ACC112 (cell line): Measurements from ENCODE around the gene HUNK.

Experiments
- H2AFZ ChIP-seq: fragments of 200-600 bp; sonication (generic); one replicate; pipeline ENCODE4 v1.6.0; 2017; ENCODE audit warnings: antibody characterized with exemption, low read length; ENCODE audit not compliant: unreplicated experiment
- H3K27ac ChIP-seq: fragments of 200-600 bp; sonication (generic); 2 replicates; pipeline ENCODE4 v1.5.1; 2014; ENCODE audit warnings: low read depth, mild to moderate bottlenecking, antibody characterized with exemption, low read length, moderate library complexity
- H3K27me3 ChIP-seq: fragments of 200-600 bp; sonication (generic); 2 replicates; pipeline ENCODE4 v1.6.1; 2014; ENCODE audit warnings: mild to moderate bottlenecking, antibody characterized with exemption, low read length, moderate library complexity, mixed read lengths; ENCODE audit not compliant: insufficient read depth
- H3K36me3 ChIP-seq: fragments of 200-600 bp; sonication (generic); 2 replicates; pipeline ENCODE4 v1.6.1; 2016; ENCODE audit warnings: mild to moderate bottlenecking, antibody characterized with exemption, low read length, moderate library complexity, mixed read lengths; ENCODE audit not compliant: insufficient read depth
- H3K4me1 ChIP-seq: fragments of 200-600 bp; sonication (generic); one replicate; pipeline ENCODE4 v1.6.1; 2016; ENCODE audit warnings: low read length, mixed read lengths; ENCODE audit not compliant: insufficient read depth, unreplicated experiment, control insufficient read depth
- H3K4me3 ChIP-seq: fragments of 200-600 bp; sonication (generic); 2 replicates; pipeline ENCODE4 v1.5.1; 2014; ENCODE audit warnings: mild to moderate bottlenecking, low read depth, low read length
- H3K79me2 ChIP-seq: fragments of 200-600 bp; sonication (generic); one replicate; pipeline ENCODE4 v1.6.0; 2016; ENCODE audit warnings: low read length; ENCODE audit not compliant: control insufficient read depth, unreplicated experiment, insufficient read depth

HUNK gene

DNA sequence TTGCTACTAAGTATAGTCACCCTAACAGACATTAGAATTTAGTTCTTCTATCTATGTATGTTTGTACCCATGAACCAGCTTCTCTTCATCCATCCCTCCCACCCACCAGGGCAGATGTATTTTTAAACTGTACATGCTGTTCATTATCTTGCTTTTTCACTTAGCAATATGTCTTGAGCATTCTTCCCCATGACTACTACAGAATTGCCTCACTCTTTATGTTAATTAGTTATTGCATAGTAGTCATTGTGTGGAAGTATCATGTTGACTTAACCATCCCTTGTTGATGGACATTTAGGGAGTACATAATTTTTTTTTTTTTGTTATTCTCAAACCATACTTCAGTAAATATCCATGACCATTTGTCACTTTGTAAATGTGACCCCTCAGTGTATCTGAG, 9.9 kb downstream of the HUNK start:
- H3K36me3 ChIP-seq = no peaks in the 10 kb centered on the region
- H3K79me2 ChIP-seq = no peaks in the 10 kb centered on the region
- H3K27ac ChIP-seq = no peak overlapping the region
- no peak overlapping the region for H3K4me3 ChIP-seq
- peaks cover 22% of the 10 kb centered on the region; the same call in 1 of the 2 replicates for H3K27me3 ChIP-seq
- H3K4me1 ChIP-seq = no peaks in the 10 kb centered on the region
- H2AFZ ChIP-seq = no peak overlapping the region

DNA sequence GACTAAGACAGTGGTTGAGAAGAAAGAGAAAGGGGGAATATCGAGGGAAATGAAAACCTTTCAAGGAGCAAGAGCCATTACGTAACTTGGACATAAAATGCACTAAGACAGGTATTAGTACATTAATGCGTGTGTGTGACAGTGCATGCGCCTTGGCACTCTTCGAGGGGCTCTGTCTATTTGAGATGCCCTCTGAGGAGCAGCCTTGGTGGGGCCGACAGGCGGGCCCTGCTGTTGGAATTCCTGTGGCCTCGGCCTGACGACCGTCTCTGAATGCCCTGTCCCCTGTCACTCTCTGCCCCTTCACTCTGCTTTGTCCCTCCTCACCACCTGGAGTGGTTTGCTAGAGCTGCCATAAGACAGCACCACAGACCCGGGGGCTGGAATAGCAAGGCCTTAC, 12.3 kb downstream of the HUNK start:
- Histone ChIP-seq H3K27me3 (peaks cover 17% of the 10 kb centered on the region; the same call in 1 of the 2 replicates), H3K79me2 (no peaks in the 10 kb centered on the region), H3K4me1 (no peaks in the 10 kb centered on the region), H3K27ac (no peak overlapping the region), H2AFZ (no peak overlapping the region), H3K36me3 (no peaks in the 10 kb centered on the region), H3K4me3 (no peak overlapping the region)

DNA sequence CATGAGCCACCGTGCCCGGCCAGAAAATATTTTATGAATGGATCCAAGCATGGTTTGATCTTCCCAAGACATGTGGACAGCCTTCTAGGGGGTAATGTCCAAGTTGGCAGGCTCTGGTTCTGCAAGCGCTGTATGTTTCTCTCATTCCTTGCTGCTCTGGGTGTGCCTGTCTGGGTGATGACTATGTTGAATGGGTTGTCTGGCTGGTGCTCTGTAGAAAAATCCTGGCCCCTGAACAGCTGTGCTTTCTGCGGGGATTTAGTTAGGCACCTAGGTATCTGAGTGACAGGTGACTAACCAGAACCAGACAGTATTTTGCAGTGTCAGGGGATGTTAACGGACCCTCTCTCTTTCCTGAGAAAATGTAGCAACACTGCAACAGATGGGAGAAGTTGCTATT, 14.1 kb downstream of the HUNK start:
- no peak overlapping the region for H3K27ac ChIP-seq
- H3K27me3 ChIP-seq = peaks cover 17% of the 10 kb centered on the region; the same call in 1 of the 2 replicates
- H2AFZ ChIP-seq = no peak overlapping the region
- H3K36me3 ChIP-seq = no peaks in the 10 kb centered on the region
- H3K4me1 ChIP-seq = no peaks in the 10 kb centered on the region
- H3K4me3 ChIP-seq = no peak overlapping the region
- H3K79me2 ChIP-seq = no peaks in the 10 kb centered on the region

DNA sequence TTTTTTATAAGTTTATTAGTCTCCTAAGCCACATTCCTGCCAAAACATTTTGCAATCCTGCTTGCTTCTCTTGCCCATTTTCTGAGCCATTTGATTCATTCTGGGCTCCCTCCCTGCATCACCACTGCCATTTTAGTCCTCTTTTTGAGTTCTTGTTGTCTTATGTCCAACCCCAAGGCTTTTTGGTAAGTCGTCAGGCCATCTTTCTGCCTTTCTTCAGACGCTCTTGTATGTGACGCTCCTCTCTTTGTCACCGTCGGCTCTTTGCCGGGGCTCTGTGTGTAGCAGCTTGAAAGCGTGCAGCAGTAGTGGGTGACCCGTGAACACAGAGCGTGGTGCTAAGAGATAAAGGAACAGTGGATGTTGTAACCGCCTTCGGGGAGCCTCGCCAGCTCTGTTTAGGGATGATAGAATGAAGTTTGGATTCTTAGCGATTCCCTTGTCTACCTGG, 14.6 kb downstream of the HUNK start:
- H3K27me3 ChIP-seq = peaks cover 17% of the 10 kb centered on the region; the same call in 1 of the 2 replicates
- H3K4me1 ChIP-seq = no peaks in the 10 kb centered on the region
- H3K4me3 ChIP-seq = no peak overlapping the region
- H3K36me3 ChIP-seq = no peaks in the 10 kb centered on the region
- no peaks in the 10 kb centered on the region for H3K79me2 ChIP-seq
- no peak overlapping the region for H3K27ac ChIP-seq
- H2AFZ ChIP-seq = no peak overlapping the region

DNA sequence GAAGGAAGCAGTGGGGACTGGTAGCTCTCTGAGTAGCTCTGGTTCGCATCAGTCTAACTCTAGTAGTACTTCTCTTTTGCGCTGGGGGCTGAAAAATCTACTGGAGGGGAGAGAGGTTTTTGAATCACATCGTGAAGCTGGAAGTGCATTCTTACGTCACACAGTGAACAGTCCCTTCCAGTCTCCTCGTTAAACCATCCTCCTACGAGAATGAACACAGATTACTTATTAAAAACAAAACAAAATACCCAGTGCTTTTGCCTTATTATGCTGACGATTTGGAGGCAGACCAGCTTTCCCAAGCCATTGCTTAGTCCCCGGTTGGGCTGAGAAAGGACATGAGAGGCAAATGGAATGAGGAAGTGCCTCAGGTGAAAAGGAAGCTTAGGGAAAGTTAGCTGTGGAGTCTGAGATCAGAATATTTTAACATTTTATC, 16.1 kb downstream of the HUNK start:
- no peak overlapping the region for H2AFZ ChIP-seq

DNA sequence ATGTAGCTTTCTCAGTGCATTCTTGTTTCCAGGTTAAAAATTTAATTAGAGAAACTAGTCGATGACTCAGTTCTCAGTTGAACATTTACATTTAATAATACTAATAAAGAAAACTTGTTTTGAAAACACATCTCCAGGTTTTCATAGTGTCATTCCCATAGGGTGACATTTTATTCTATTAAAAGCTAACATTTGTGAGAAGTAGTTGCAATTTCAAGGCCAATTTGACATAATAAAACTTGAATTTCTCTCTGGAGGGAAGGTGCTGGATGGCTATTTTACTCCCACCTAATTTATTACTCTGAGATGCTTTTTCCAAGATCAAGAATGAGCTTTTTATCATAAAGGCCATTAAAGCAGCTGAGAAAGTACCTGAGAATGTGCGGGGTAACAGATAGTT, 16.6 kb downstream of the HUNK start:
- Histone ChIP-seq H3K27ac (no peak overlapping the region), H3K79me2 (no peaks in the 10 kb centered on the region), H3K36me3 (no peaks in the 10 kb centered on the region), H2AFZ (no peak overlapping the region), H3K4me1 (no peaks in the 10 kb centered on the region), H3K4me3 (no peak overlapping the region), H3K27me3 (peaks cover 17% of the 10 kb centered on the region; the same call in 1 of the 2 replicates)

More for the DNA sequence above, 16.1 kb downstream of the HUNK start:
- H3K79me2 ChIP-seq = no peaks in the 10 kb centered on the region
- no peaks in the 10 kb centered on the region for H3K4me1 ChIP-seq
- H3K4me3 ChIP-seq = no peak overlapping the region
- peaks cover 17% of the 10 kb centered on the region; the same call in 1 of the 2 replicates for H3K27me3 ChIP-seq
- H3K36me3 ChIP-seq = no peaks in the 10 kb centered on the region
- H3K27ac ChIP-seq = no peak overlapping the region

DNA sequence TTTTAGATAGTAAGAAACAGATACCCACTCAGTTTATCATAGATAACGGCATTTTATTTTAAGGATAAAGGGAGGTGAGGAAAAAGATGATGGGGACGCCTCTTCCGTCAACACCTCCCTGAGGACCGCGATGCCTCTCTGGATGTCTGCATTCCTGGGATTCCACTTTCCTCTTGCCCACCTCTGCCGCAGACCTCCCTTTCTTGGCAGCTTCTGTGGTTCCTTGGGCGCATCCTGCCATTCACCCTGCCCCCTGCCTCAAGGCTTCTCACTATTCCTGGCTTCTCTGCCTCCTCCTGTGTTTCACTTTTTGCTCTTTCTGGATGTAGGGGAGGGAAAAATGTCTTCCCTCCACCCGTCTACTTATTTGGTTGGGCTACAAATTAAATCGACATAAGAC, 19.9 kb downstream of the HUNK start:
- H3K27ac ChIP-seq = no peak overlapping the region
- no peaks in the 10 kb centered on the region for H3K4me1 ChIP-seq
- H3K27me3 ChIP-seq = peaks cover 8% of the 10 kb centered on the region; the same call in 1 of the 2 replicates
- no peak overlapping the region for H3K4me3 ChIP-seq
- no peaks in the 10 kb centered on the region for H3K36me3 ChIP-seq
- H2AFZ ChIP-seq = no peak overlapping the region
- H3K79me2 ChIP-seq = no peaks in the 10 kb centered on the region

DNA sequence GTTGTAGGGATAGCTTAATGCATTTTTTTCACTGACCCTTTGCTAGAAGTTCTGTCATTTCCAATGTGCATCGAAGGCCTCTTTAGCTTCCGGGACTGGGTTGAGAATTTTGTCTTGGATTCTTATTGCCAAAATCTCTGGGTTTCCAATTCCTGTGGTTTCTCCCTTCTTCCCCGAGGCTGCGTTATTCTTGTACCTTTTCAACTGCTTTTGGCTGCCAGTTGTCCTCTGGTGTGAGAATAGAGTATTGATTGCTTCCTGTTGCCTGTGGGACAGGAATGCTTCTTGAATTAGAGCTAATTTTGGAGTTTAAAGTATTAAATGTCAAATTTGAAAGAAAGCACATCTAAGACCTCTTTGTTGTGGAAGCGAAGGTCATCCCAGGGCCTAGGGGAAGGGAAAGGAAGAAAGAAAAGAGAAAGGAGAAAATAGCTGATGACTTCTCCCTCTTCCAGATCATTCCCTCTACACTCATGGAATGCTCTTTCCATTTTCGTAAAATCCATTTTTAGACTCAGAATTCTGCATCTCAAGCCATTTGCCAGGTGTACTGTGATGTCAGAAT, 21.1 kb downstream of the HUNK start:
- Histone ChIP-seq H3K79me2 (no peaks in the 10 kb centered on the region), H3K4me1 (no peaks in the 10 kb centered on the region), H3K36me3 (no peaks in the 10 kb centered on the region), H2AFZ (no peak overlapping the region), H3K27ac (no peak overlapping the region), H3K27me3 (peaks cover 4% of the 10 kb centered on the region; the same call in 1 of the 2 replicates), H3K4me3 (no peak overlapping the region)

DNA sequence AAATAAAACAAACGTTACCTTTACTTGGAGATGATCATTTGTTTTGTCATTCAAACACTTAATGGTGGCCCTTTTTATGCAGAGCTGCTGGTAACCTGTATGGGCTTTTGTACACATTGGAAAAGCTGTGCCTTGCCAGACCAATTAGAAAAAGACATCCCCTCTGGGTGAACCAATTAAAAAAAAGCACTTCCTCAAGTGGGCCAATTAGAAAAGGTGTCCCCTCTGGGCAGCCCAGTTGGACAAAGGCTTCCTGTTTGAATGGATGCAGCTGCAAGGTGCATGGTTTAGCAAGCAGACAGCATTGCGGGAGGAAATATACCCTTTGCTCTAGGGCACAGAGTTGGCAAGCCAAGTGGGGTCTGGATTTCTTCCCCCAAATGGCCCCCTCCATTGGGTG, 21.6 kb downstream of the HUNK start:
- Histone ChIP-seq H3K4me3 (no peak overlapping the region), H3K27ac (no peak overlapping the region), H3K79me2 (no peaks in the 10 kb centered on the region), H3K36me3 (no peaks in the 10 kb centered on the region), H2AFZ (no peak overlapping the region), H3K4me1 (no peaks in the 10 kb centered on the region), H3K27me3 (peaks cover 4% of the 10 kb centered on the region; the same call in 1 of the 2 replicates)

DNA sequence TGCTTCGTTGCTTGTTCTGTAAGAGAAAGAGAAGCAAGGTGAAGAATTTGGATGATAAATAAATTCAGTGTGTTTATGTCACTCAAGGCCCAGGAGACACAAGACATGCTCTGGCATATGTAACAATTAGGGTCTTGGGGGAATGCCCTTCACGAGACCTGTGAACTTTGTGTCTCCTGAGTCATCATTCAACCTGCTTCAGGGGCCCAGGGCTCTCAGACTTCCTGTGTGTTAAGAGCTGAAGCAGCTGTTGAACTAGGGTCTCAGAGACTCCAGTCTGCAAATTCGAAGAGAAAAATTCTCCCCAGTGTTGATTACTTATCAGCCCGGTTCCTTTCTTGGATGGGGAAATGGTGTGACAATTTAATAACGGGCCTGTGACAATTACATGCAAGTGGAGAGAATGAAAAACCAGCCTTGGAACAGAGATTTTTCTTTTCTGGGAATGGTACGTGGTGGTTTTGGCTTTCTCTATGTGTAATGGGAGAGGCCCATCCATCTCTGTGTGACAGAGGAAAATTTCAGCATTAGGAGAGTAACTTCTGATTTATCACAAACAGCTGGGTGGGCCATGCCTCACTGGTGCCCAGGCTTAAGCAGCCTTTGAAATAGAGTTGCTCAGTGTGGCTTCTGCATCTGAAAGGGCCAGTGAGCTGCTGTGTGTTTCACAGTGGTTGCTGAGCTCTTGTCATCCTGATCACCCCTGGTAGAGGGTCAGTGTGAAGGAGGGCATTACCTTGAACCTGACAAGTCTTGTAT, 22.4 kb downstream of the HUNK start:
- no peak overlapping the region for H3K4me3 ChIP-seq
- H3K27ac ChIP-seq = no peak overlapping the region
- H2AFZ ChIP-seq = no peak overlapping the region
- H3K79me2 ChIP-seq = no peaks in the 10 kb centered on the region
- H3K4me1 ChIP-seq = no peaks in the 10 kb centered on the region
- H3K27me3 ChIP-seq = peaks cover 4% of the 10 kb centered on the region; the same call in 1 of the 2 replicates
- H3K36me3 ChIP-seq = no peaks in the 10 kb centered on the region

DNA sequence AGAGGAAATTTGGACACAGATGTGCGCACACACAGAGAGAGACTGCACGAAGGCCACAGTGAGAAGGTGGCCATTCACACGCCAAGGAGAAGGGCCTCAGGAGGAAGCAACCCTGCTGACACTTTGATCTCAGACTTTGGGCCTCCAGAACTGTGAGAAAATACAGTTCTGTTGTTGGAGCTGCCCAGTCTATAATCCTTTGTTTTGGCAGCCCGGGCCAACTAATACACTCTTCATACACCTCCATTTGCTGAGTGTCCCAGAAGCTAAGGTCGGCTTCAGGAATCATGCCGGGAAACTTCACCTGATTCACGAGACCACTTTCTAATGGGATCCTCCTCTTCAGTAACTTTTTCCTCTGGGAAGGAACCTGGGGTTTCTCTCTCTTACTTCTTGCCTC, 23.2 kb downstream of the HUNK start:
- H3K36me3 ChIP-seq = no peaks in the 10 kb centered on the region
- no peak overlapping the region for H3K4me3 ChIP-seq
- H3K79me2 ChIP-seq = no peaks in the 10 kb centered on the region
- peaks cover 4% of the 10 kb centered on the region; the same call in 1 of the 2 replicates for H3K27me3 ChIP-seq
- H3K4me1 ChIP-seq = no peaks in the 10 kb centered on the region
- H2AFZ ChIP-seq = no peak overlapping the region
- H3K27ac ChIP-seq = no peak overlapping the region
